VCaP (cell line): ENCODE results near the gene CRIP2.

Experiments
- H3K27ac ChIP-seq: fragments of 450-650 bp; 2 replicates; pipeline ENCODE4 v1.5.1; 2017
- CTCF ChIP-seq: fragments of 450-650 bp; conservative IDR thresholded peaks from 2 replicates; pipeline ENCODE4 v1.5.1; 2017; ENCODE audit warnings: mild to moderate bottlenecking, moderate library complexity

The CRIP2 gene

GRCh38 chr14:105508601-105509000, 34.0 kb downstream of the CRIP2 start:
- TF ChIP-seq CTCF: no peak
- H3K27ac ChIP-seq: no peak overlapping the region

GRCh38 chr14:105517096-105517495, 42.5 kb downstream of the CRIP2 start:
- no peak for TF ChIP-seq CTCF
- H3K27ac ChIP-seq: no peak overlapping the region

- H3K27ac ChIP-seq: no peak overlapping the region
- TF ChIP-seq CTCF: no peak
These were observed 45.5 kb downstream of the CRIP2 start for GRCh38 chr14:105519946-105520698.

GRCh38 chr14:105525326-105525725, 50.7 kb downstream of the CRIP2 start:
- H3K27ac ChIP-seq: no peak overlapping the region
- TF ChIP-seq CTCF: no peak

- TF ChIP-seq CTCF: no peak
- peak within 1 kb of the TSS; percentile 81; the same call in 1 of the 2 replicates for H3K27ac ChIP-seq
These were observed 51.5 kb downstream of the CRIP2 start, which contains the start of gene TMEM121 for GRCh38 chr14:105525861-105526775. Gene TMEM121, plus strand, starts transcription at chr14:105526583. Its CDS starts 2,252 bp downstream, at chr14:105528835.

GRCh38 chr14:105526776-105527380, 52.3 kb downstream of the CRIP2 start:
- H3K27ac ChIP-seq: peak overlapping the region; percentile 81; the same call in 1 of the 2 replicates
- TF ChIP-seq CTCF: no peak

GRCh38 chr14:105527381-105527825, 52.8 kb downstream of the CRIP2 start:
- TF ChIP-seq CTCF: no peak
- peak overlapping the region; percentile 81 for H3K27ac ChIP-seq
